Skin epidermis (tissue), 12 donors: Measurements from ENCODE around the gene CASP4.

Experiments
- H3K27ac ChIP-seq, 21 experiments: fragments of 200-600 bp; sonication (generic) in 11 of 21; one replicate each; pipeline ENCODE4 v1.5.0; 2020; ENCODE audit warnings: mild to moderate bottlenecking in 3 of 21, inconsistent platforms in 2 of 21, moderate library complexity in 2 of 21
- H3K4me3 ChIP-seq, 7 experiments: fragments of 200-600 bp; sonication (generic) in 2 of 7; one replicate each; pipeline ENCODE4 v1.5.0; 2020; ENCODE audit warnings: inconsistent platforms in 2 of 7, mild to moderate bottlenecking in 2 of 7, moderate library complexity in 1 of 7

CASP4 gene

GRCh38 chr11:104898685-104899013 is 69.7 kb downstream of the CASP4 start:
- Histone ChIP-seq H3K27ac (peak overlapping the region in 16 of 21 experiments; percentile 14 to 82 (median 60)), H3K4me3 (peak overlapping the region in 3 of 7 experiments; percentile 19 to 21 (median 20))

DNA sequence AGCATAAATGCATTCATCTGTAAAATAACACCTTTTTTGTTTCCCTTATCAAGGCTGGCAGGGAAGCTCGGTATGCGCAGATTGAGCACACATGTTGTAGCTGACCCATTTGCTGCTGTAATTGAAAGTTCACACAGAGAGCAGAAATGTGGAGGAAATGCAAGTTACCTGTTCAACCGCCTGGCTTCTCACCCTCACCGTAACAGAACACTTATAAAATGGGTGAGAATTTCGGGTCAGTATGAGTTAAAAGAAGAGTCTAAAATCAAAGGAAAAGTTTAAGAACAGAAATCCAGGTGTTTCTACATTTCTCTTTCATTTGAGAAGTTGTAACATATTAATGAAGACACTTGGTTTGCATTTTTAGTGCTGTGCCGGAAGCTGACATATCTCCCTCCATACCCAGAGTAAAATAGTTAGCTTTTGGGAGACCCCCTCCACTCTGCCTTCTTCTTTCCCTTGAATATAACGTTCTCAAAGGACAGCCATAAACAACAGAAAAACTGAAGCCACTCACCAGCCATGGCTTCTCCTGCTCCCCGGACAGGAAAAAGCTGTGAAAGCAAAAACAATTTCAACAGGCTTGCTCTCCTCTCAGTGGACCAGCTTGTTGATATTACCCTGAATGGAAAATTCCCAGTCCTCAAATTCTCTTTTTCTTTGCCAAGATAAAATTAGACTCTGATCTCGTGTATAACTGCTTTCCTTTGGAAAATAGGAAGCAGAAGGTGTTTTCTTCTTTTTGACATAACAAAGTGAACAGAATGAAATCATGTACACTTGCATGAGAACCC is 70.3 kb downstream of the CASP4 start, which contains the start of gene CASP12:
Gene CASP12, minus strand, starts transcription at position 570 of the 794 bp plus-strand sequence.
- peak within 1 kb of the TSS in 3 of 7 experiments; percentile 19 to 21 (median 20) for H3K4me3 ChIP-seq
- peak within 1 kb of the TSS in 18 of 21 experiments; percentile 14 to 82 (median 60) for H3K27ac ChIP-seq

- Histone ChIP-seq H3K27ac (peak overlapping the region in 1 of 21 experiments; percentile 6), H3K4me3 (no peak overlapping the region)
Measured at GRCh38 chr11:104895634-104896033, 72.7 kb downstream of the CASP4 start.

DNA sequence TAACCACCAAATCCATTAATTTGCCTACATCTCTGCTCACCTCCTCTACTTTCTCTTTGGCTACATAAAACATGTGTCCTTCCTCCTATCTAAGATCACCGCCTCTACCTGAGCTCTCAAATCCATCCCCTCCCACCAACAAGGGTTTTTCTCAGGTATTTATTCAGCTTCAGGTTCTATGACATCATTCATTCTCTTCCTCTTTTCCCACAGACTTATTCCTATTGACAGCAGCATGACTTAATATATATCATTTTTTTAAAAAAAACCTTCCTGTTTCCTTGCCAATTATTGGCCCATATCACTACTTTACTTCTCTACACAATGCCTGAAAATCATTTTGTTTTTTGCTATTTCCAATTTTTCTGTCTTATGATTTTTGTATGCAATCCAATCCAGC is 74.5 kb downstream of the CASP4 start:
- no peak overlapping the region for H3K4me3 ChIP-seq
- H3K27ac ChIP-seq: no peak overlapping the region
